H1 (cell line): ENCODE measurements around the gene IDH3A. TPM values are rescaled to one million over a fixed set of nuclear protein-coding genes. Genes with fewer than 3 reads are reported as not detected.

Experiments
- CTCF ChIA-PET: fragments of 300-600 bp; sonication (Branson Sonifier 250); formaldehyde crosslinking; loops from one replicate; lab custom pipeline; 2021; ENCODE audit not compliant: partially characterized antibody; lab: Charles Lee
- POLR2A ChIA-PET: fragments of 300-600 bp; sonication (Branson Sonifier 250); formaldehyde crosslinking; loops from one replicate; lab custom pipeline; 2021; ENCODE audit warnings: inconsistent platforms; ENCODE audit not compliant: partially characterized antibody; lab: Charles Lee
- DNase-seq, 2 experiments: peaks; one replicate each; pipeline versions ENCODE4 v3.0.0 to v3.0.0-alpha.2; 2010 to 2022; ENCODE audit warnings: low spot score in 2 of 2, low read depth in 1 of 2, mixed read lengths in 1 of 2
- FAIRE-seq: peaks from 2 replicates; lab custom pipeline; 2011; peaks lifted over from hg19 to GRCh38; lab: Jason Lieb, UNC
- H2AFZ ChIP-seq: 2 replicates; pipeline ENCODE4 v1.8.1; 2012; ENCODE audit warnings: low read length, inconsistent platforms
- H2AK5ac ChIP-seq: 2 replicates; pipeline ENCODE4 v1.6.1; 2013; ENCODE audit warnings: low read depth, low read length
- H2BK120ac ChIP-seq: replicated peaks from 2 replicates; pipeline ENCODE3; 2013; ENCODE audit warnings: low read depth, low read length, inconsistent platforms
- H2BK12ac ChIP-seq: 2 replicates; pipeline ENCODE4 v1.6.1; 2013; ENCODE audit warnings: low read depth, low read length
- H2BK15ac ChIP-seq: 2 replicates; pipeline ENCODE4 v1.6.1; 2013; ENCODE audit warnings: low read length
- H2BK20ac ChIP-seq: 2 replicates; pipeline ENCODE4 v1.6.1; 2013; ENCODE audit warnings: low read length
- H2BK5ac ChIP-seq: 2 replicates; pipeline ENCODE4 v1.6.1; 2013; ENCODE audit warnings: low read depth, low read length
- H3K14ac ChIP-seq: 2 replicates; pipeline ENCODE4 v1.6.1; 2013; ENCODE audit warnings: inconsistent platforms; ENCODE audit not compliant: insufficient read length
- H3K18ac ChIP-seq: 2 replicates; pipeline ENCODE4 v1.6.1; 2013; ENCODE audit warnings: low read length; ENCODE audit errors: extremely low read depth
- H3K23ac ChIP-seq: 2 replicates; pipeline ENCODE4 v1.6.1; 2013; ENCODE audit warnings: inconsistent platforms; ENCODE audit not compliant: insufficient read length
- H3K23me2 ChIP-seq: 2 replicates; pipeline ENCODE4 v1.6.1; 2013; ENCODE audit warnings: low read depth, low read length
- H3K27ac ChIP-seq: 2 replicates; pipeline ENCODE4 v1.6.1; 2011; ENCODE audit warnings: low read depth, low read length, inconsistent platforms
- H3K27me3 ChIP-seq, 4 experiments: replicated peaks in 1 of 4; 1 replicate in 1 of 4; 2 replicates in 3 of 4; pipeline versions ENCODE4 v1.6.1 to v1.8.1; 2011 to 2013; ENCODE audit warnings: low read length in 3 of 4, mild to moderate bottlenecking in 3 of 4, inconsistent platforms in 2 of 4, mixed read lengths in 2 of 4, moderate library complexity in 1 of 4; ENCODE audit not compliant: control insufficient read depth in 3 of 4, insufficient read depth in 3 of 4; ENCODE audit errors: extremely low read depth in 1 of 4
- H3K36me3 ChIP-seq, 4 experiments: 2 replicates each; pipeline versions ENCODE4 v1.6.1 to v1.8.1; 2011 to 2013; ENCODE audit warnings: mild to moderate bottlenecking in 4 of 4, low read length in 3 of 4, moderate library complexity in 2 of 4, control low read depth in 1 of 4, inconsistent platforms in 1 of 4; ENCODE audit not compliant: insufficient read depth in 4 of 4, control insufficient read depth in 2 of 4
- H3K4ac ChIP-seq: replicated peaks from 2 replicates; pipeline ENCODE3; 2013; ENCODE audit warnings: low read length, low read depth, mixed read lengths, inconsistent platforms; ENCODE audit not compliant: insufficient read length
- H3K4me1 ChIP-seq, 4 experiments: replicated peaks in 1 of 4; 1 replicate in 1 of 4; 2 replicates in 3 of 4; pipeline versions ENCODE4 v1.6.1 to v1.8.1; 2011 to 2013; ENCODE audit warnings: low read length in 3 of 4, inconsistent platforms in 2 of 4, mixed read lengths in 1 of 4; ENCODE audit not compliant: insufficient read depth in 4 of 4, control insufficient read depth in 3 of 4
- H3K4me2 ChIP-seq, 2 experiments: 2 replicates each; pipeline versions ENCODE4 v1.6.1 to v1.8.1; 2011 to 2013; ENCODE audit warnings: low read depth in 2 of 2, low read length in 2 of 2, control low read depth in 1 of 2, inconsistent platforms in 1 of 2, mild to moderate bottlenecking in 1 of 2; ENCODE audit not compliant: insufficient read depth in 1 of 2
- H3K4me3 ChIP-seq, 4 experiments: fragments of 200-600, 300-600 bp in 1 of 4; sonication (generic), shearing (Covaris generic), sonication (Bioruptor Twin) in 1 of 4; 2 replicates each; pipeline versions ENCODE4 v1.5.1 to v1.8.1; 2011 to 2016; ENCODE audit warnings: low read length in 4 of 4, low read depth in 3 of 4, control low read depth in 2 of 4, inconsistent platforms in 2 of 4, mild to moderate bottlenecking in 2 of 4, mixed read lengths in 1 of 4, moderate library complexity in 1 of 4; ENCODE audit not compliant: insufficient read depth in 2 of 4; ENCODE audit errors: extremely low read depth in 1 of 4
- H3K56ac ChIP-seq: replicated peaks from 2 replicates; pipeline ENCODE3; 2013; ENCODE audit warnings: low read depth, mild to moderate bottlenecking, mixed read lengths, low read length, inconsistent platforms; ENCODE audit not compliant: insufficient read length
- H3K79me1 ChIP-seq: 2 replicates; pipeline ENCODE4 v1.6.1; 2013; ENCODE audit warnings: low read depth, low read length, control low read depth
- H3K79me2 ChIP-seq, 2 experiments: 2 replicates each; pipeline versions ENCODE4 v1.6.1 to v1.8.1; 2012 to 2013; ENCODE audit warnings: low read length in 2 of 2, mild to moderate bottlenecking in 2 of 2, inconsistent platforms in 1 of 2; ENCODE audit not compliant: insufficient read depth in 2 of 2, control insufficient read depth in 1 of 2
- H3K9ac ChIP-seq, 4 experiments: replicated peaks in 1 of 4; 1 replicate in 1 of 4; 2 replicates in 3 of 4; pipeline versions ENCODE4 v1.6.1 to v1.8.1; 2011 to 2013; ENCODE audit warnings: low read depth in 3 of 4, low read length in 3 of 4, control low read depth in 2 of 4, mild to moderate bottlenecking in 2 of 4, moderate library complexity in 2 of 4, inconsistent platforms in 1 of 4; ENCODE audit errors: extremely low read depth in 1 of 4
- H3K9me3 ChIP-seq, 2 experiments: 2 replicates each; pipeline versions ENCODE4 v1.6.1 to v1.8.1; 2012 to 2013; ENCODE audit warnings: mild to moderate bottlenecking in 2 of 2, moderate library complexity in 2 of 2, control low read depth in 1 of 2, inconsistent platforms in 1 of 2, low read depth in 1 of 2, low read length in 1 of 2, mixed read lengths in 1 of 2; ENCODE audit not compliant: insufficient read depth in 2 of 2
- H4K20me1 ChIP-seq, 2 experiments: replicated peaks in 1 of 2; 2 replicates each; pipeline versions ENCODE3 to v1.8.1; 2011 to 2013; ENCODE audit warnings: inconsistent platforms in 2 of 2, low read length in 2 of 2, mild to moderate bottlenecking in 1 of 2; ENCODE audit not compliant: insufficient read depth in 2 of 2, control insufficient read depth in 1 of 2
- H4K5ac ChIP-seq: 2 replicates; pipeline ENCODE4 v1.6.1; 2013; ENCODE audit warnings: low read length, low read depth, mixed read lengths, inconsistent platforms; ENCODE audit not compliant: insufficient read length
- H4K8ac ChIP-seq: 2 replicates; pipeline ENCODE4 v1.8.0; 2013; ENCODE audit warnings: mild to moderate bottlenecking, moderate library complexity, low read length, inconsistent platforms; ENCODE audit not compliant: insufficient read depth; ENCODE audit errors: extremely low read depth
- H4K91ac ChIP-seq: replicated peaks from 2 replicates; pipeline ENCODE3; 2013; ENCODE audit warnings: low read length, mixed read lengths, inconsistent platforms; ENCODE audit not compliant: insufficient read length
- ATF2 ChIP-seq: IDR thresholded peaks from 2 replicates; pipeline ENCODE4 v1.6.1; 2012; ENCODE audit warnings: low read length, inconsistent platforms
- BCL11A ChIP-seq, 2 experiments: IDR thresholded peaks; one replicate each; pipeline ENCODE4 v1.6.1; 2011; ENCODE audit warnings: low read depth in 2 of 2, low read length in 2 of 2, mild to moderate bottlenecking in 2 of 2
- CEBPB ChIP-seq: IDR thresholded peaks from 2 replicates; pipeline ENCODE4 v1.6.1; 2012; ENCODE audit warnings: low read depth, low read length
- CREB1 ChIP-seq: IDR thresholded peaks from 2 replicates; pipeline ENCODE4 v1.6.1; 2012; ENCODE audit warnings: inconsistent platforms
- GABPA ChIP-seq: IDR thresholded peaks from 2 replicates; pipeline ENCODE4 v1.6.1; 2011; ENCODE audit warnings: mild to moderate bottlenecking, low read length, moderate library complexity, borderline replicate concordance; ENCODE audit not compliant: insufficient read depth
- HDAC2 ChIP-seq, 2 experiments: fragments of 300-600 bp in 1 of 2; sonication (generic) in 1 of 2; IDR thresholded peaks; 2 replicates each; pipeline ENCODE4 v1.6.1; 2011 to 2012; ENCODE audit warnings: low read depth in 2 of 2, low read length in 2 of 2, mild to moderate bottlenecking in 2 of 2, moderate library complexity in 2 of 2, borderline replicate concordance in 1 of 2, inconsistent platforms in 1 of 2
- KDM4A ChIP-seq: IDR thresholded peaks from one replicate; pipeline ENCODE4 v1.7.1; 2012; ENCODE audit warnings: low read depth, mild to moderate bottlenecking, moderate library complexity, low read length, inconsistent platforms; ENCODE audit not compliant: severe bottlenecking
- MAFK ChIP-seq: IDR thresholded peaks from 2 replicates; pipeline ENCODE4 v1.6.1; 2012; ENCODE audit warnings: low read depth, mild to moderate bottlenecking, improper control_type of control experiment, low read length
- POLR2A ChIP-seq, 2 experiments: IDR thresholded peaks; 1 replicate in 1 of 2; 2 replicates in 1 of 2; pipeline ENCODE4 v1.6.1; 2011; ENCODE audit warnings: low read depth in 2 of 2, low read length in 2 of 2, mild to moderate bottlenecking in 2 of 2; ENCODE audit errors: control extremely low read depth in 1 of 2
- POLR2AphosphoS5 ChIP-seq: IDR thresholded peaks from 2 replicates; pipeline ENCODE4 v1.6.1; 2011; ENCODE audit warnings: low read depth, low read length
- SIRT6 ChIP-seq: IDR thresholded peaks from one replicate; pipeline ENCODE4 v1.7.1; 2012; ENCODE audit warnings: low read length, inconsistent platforms
- SIX5 ChIP-seq: IDR thresholded peaks from 2 replicates; pipeline ENCODE4 v1.6.1; 2011; ENCODE audit warnings: mild to moderate bottlenecking, low read depth, low read length
- WGBS, 2 experiments: shearing (Covaris generic) in 1 of 2; methylation state at CpG; one replicate each; pipeline versions ENCODE4 v1.1.6 to v1.1.7; 2013 to 2015; ENCODE audit warnings: low lambda C conversion rate in 2 of 2, mixed read lengths in 2 of 2, inconsistent platforms in 1 of 2, low coverage in 1 of 2, missing lambda C conversion rate in 1 of 2; ENCODE audit not compliant: insufficient replicate concordance in 2 of 2, insufficient coverage in 1 of 2, insufficient read length in 1 of 2; ENCODE audit errors: extremely low coverage in 1 of 2, missing lambda C conversion rate in 1 of 2; 5-methylcytosine and 5-hydroxymethylcytosine counted together
- polyA plus RNA-seq, 7 experiments: library from polyadenylated mRNA; depleted of rRNA in 3 of 7; stranded (reverse) in 5 of 7; unstranded in 2 of 7; fragments of >200 nt in 5 of 7; fragments of 200-250 nt in 2 of 7; gene quantifications; 1 replicate in 5 of 7; 2 replicates in 1 of 7; 4 replicates in 1 of 7; pipeline versions ENCODE4 v1.2.1 to v1.2.3, GENCODE V29; 2011 to 2013; ENCODE audit warnings: missing spikeins in 2 of 7, mixed read lengths in 2 of 7
- total RNA-seq: library from RNA; stranded (reverse); fragmentation: NEBNext Ultra II Directional; extraction: Animal tissue kit (Norgen Biotek cat#: 25700); gene quantifications from 2 replicates; pipeline ENCODE4 v1.2.1, GENCODE V29; 2021

The IDH3A gene
- total and polyA plus RNA-seq, 2 of the 8 experiments (the other 6 are each of a cell fraction or from before 2014, with no cell fraction given) = 23.4 to 36.8 TPM

- H4K8ac ChIP-seq = peak overlapping the region; percentile 37; the same call in 1 of the 2 replicates
- no peaks in the 10 kb centered on the region for H3K79me1 ChIP-seq
- no peaks in the 10 kb centered on the region for H3K79me2 ChIP-seq
- H3K36me3 ChIP-seq = no peaks in the 10 kb centered on the region
- no peak overlapping the region for H2AK5ac ChIP-seq
- H3K4me1 ChIP-seq = no peaks in the 10 kb centered on the region
- H3K14ac ChIP-seq = no peak overlapping the region
- H3K9ac ChIP-seq = no peak overlapping the region
- no peak overlapping the region; the same call in 1 of the 2 replicates for H3K27ac ChIP-seq
- DNase-seq = peak in 1 of 2 experiments; percentile 37
- no peak overlapping the region for H2BK20ac ChIP-seq
- H4K20me1 ChIP-seq = no peaks in the 10 kb centered on the region
- POLR2A ChIA-PET = no interaction called here
- 0 out of 2 replicates have a peak overlapping the region, but pooled peaks have one; percentile 12 for H2BK15ac ChIP-seq
- no peak overlapping the region for H3K4me3 ChIP-seq
- CTCF ChIA-PET = interaction anchor here (0.9 to 10.9 kb wide), 5 partner anchors 18 to 200 kb away, joined by 3 to 239 read pairs (median 6); no protein-coding TSS in a partner anchor
- no peak overlapping the region for H2BK12ac ChIP-seq
- H2BK120ac ChIP-seq = no peak overlapping the region
- H4K5ac ChIP-seq = no peak overlapping the region
- H2AFZ ChIP-seq = no peak overlapping the region
- H3K27me3 ChIP-seq = no peaks in the 10 kb centered on the region
- FAIRE-seq = no peak
- no peak overlapping the region for H3K4me2 ChIP-seq
- no peaks in the 10 kb centered on the region for H3K23me2 ChIP-seq
- no peak overlapping the region for H3K56ac ChIP-seq
- no peak overlapping the region for H4K91ac ChIP-seq
- WGBS, 2 experiments = 93% methylated on average over 10 of the region's 10 CpGs; no CpG with 5 or more reads in 1 of the 2 experiments
- H3K9me3 ChIP-seq = no peaks in the 10 kb centered on the region
- no peak overlapping the region for H2BK5ac ChIP-seq
- no peak overlapping the region for H3K4ac ChIP-seq
- H3K18ac ChIP-seq = no peak overlapping the region
- no peak overlapping the region for H3K23ac ChIP-seq
- TF ChIP-seq POLR2AphosphoS5 (no peak), MAFK (no peak), HDAC2 (IDR thresholded peaks at IDR 0.05; ENCODE audit: borderline replicate concordance in 1 of 2, low read depth in 2 of 2, low read length in 2 of 2) (no peak), BCL11A (IDR thresholded peaks at IDR 0.05; ENCODE audit: low read depth in 2 of 2, low read length in 2 of 2) (no peak), KDM4A (no peak), SIRT6 (no peak), POLR2A (IDR thresholded peaks at IDR 0.05; ENCODE audit: control extremely low read depth in 1 of 2, low read depth in 2 of 2, low read length in 2 of 2) (no peak), CEBPB (no peak), ATF2 (no peak), GABPA (no peak), SIX5 (no peak), CREB1 (no peak)
Measured at GRCh38 chr15:78200276-78200930, 51.2 kb downstream of the IDH3A start.
